GM10847 (cell line): ENCODE data around the gene GSG1L.

Experiments used
- POLR2A ChIP-seq: IDR thresholded peaks from 2 replicates; pipeline ENCODE4 v1.6.1; 2011; ENCODE audit not compliant: insufficient read length; ENCODE audit errors: extremely low read depth

Gene GSG1L

GRCh38 chr16:27781981-27782880, 281.3 kb downstream of the GSG1L start:
- TF ChIP-seq POLR2A, result no peak

GRCh38 chr16:27781195-27781524, 282.4 kb downstream of the GSG1L start:
- TF ChIP-seq POLR2A, result no peak

- no peak for TF ChIP-seq POLR2A
These were observed 282.9 kb downstream of the GSG1L start for GRCh38 chr16:27780468-27781194.

DNA sequence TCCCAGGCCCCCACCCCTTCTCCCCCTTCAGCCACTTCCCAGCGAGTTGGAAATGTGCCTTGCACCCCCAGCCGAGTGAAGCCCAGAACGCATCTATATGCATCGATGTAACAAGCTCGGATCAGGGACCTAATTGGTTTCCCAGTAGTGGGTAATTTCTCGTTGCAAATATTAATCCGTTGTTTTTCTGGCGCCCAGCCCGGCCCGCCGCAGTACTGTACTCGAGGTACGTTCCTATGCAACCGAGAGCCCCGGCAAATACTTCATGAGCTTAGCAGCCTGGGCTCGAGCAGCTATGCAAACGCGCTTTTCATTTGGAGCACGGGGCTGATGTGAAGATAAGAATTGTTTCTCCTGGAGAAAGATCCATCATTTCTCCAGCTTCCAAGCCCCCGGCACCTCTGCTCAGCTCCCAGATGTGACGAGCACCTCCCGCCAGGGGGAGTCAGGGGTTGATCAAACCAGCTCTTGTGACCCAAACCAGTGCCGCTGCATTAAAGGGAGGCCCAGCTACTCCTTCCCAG, 283.8 kb downstream of the GSG1L start:
- TF ChIP-seq POLR2A, result no peak

DNA sequence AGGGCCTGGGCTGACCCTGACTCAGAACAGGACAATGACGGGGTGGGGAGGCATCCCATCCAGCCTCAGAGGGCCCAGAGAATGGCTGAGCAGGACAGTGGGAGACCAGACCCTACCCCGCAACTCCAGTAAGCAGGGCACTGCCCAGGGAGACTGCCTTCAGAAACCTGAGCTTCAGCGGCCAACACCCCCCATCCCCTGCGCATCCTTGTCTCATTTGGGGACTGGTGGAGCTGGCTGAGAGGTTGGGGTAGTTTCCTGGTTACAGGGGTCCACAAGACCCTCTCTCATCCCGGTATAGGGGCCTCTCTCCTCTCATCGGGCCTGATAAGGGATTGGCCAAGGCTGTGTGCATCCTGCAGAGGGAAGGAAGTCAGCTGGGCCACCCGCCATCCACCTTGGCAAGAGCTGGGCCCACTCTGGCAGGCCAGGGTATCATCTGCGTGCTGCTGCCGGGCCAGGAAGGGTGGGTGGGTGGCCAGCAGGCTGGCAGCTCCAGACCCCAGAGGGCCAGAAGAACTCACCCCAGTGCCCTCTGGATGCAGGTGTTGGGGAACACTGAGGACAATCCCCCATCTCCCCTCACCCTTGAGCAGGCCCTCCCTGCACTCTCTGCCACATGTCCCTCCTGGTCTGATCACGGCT, 284.5 kb downstream of the GSG1L start:
- no peak for TF ChIP-seq POLR2A

DNA sequence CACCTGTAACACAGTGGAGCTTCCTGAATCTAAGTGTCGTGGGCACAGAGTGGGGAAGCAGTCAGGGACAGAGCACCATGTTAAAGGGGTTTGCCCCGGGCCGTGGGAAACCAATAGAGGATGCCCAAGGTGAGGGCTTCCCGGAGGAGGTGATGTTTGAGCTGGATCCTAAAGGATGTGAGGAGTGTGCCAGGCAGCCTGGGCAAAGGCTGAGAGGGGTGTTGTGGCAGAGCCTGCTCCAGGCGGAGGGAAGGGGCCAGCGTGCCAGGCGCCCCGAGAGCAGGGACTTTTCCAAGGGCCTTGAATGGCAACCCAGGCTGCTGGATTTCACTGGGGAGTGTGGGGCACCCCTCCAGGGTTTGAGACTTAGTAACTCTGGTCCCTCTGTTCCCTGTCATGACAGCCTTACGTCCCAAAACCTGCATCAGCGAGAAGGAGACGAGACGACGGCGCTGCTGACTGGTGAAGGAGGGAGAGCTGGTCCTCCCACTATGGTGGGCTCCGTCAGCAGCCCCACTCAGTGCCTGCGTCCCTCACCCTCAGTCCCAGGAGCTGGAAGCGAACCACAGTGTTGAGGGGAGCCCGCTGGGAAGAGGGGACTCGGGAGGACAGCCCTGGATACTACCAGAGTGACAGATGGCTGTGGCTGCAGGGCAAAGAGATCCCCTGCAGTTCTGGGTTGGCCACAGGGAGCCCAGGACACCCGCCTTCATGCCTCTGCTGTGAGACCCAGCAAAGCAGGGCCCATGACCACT, 285.2 kb downstream of the GSG1L start:
- no peak for TF ChIP-seq POLR2A

- TF ChIP-seq POLR2A, result no peak
These were observed 286.0 kb downstream of the GSG1L start for GRCh38 chr16:27777527-27777926.

- TF ChIP-seq POLR2A, result no peak
These were observed 286.8 kb downstream of the GSG1L start for GRCh38 chr16:27776556-27777225.

- TF ChIP-seq POLR2A, result no peak
These were observed 288.3 kb downstream of the GSG1L start for GRCh38 chr16:27775254-27775653.

GRCh38 chr16:27774779-27775178, 288.7 kb downstream of the GSG1L start:
- no peak for TF ChIP-seq POLR2A

GRCh38 chr16:27773344-27773743, 290.2 kb downstream of the GSG1L start:
- TF ChIP-seq POLR2A, result no peak

- no peak for TF ChIP-seq POLR2A
These were observed 291.3 kb downstream of the GSG1L start for GRCh38 chr16:27772093-27772825.

DNA sequence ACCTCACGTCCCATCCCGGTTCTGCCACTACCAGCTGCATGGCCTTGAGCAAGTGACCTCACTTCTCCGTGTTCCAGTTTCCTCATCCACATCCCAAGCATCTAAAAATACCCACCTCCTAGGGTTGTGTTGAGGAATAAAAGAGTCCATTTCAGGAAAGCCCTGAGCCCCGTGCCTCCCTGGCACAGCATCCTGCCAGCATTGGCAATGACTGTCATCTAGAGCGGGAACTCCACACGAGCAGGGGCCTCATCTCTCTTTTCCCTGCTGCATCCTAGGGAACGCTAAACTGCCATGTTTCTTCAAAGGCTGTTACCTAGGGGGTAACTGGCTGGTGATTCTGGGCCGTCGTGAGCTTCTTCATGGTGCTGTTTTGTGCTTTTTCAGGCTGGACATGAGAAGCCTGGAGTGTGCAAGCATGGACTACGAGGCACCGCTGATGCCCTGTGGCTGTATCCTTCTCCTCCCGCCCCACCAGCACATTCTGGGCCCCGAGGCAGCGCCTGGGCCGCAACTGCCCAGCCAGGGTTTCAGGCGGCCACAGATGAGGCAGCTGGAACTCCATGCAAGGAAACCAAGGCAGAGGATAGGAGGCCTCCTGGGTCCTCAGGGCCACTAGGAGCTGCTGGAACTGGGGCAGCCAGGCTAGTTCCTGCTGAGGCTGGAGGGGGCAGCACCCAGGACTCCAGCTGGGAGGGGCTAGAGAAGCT, 292.2 kb downstream of the GSG1L start:
- TF ChIP-seq POLR2A, result no peak
